Activated CD8-positive, alpha-beta memory T cell treated with anti-CD3 and anti-CD28 coated beads for 48 hours (primary cell): ENCODE measurements around the gene FPGS.

ENCODE experiments used
- DNase-seq, 3 experiments: peaks; one replicate each; pipeline ENCODE4 v3.0.0-alpha.2; 2020; ENCODE audit warnings: low read depth in 2 of 3, low spot score in 2 of 3

FPGS gene

DNA sequence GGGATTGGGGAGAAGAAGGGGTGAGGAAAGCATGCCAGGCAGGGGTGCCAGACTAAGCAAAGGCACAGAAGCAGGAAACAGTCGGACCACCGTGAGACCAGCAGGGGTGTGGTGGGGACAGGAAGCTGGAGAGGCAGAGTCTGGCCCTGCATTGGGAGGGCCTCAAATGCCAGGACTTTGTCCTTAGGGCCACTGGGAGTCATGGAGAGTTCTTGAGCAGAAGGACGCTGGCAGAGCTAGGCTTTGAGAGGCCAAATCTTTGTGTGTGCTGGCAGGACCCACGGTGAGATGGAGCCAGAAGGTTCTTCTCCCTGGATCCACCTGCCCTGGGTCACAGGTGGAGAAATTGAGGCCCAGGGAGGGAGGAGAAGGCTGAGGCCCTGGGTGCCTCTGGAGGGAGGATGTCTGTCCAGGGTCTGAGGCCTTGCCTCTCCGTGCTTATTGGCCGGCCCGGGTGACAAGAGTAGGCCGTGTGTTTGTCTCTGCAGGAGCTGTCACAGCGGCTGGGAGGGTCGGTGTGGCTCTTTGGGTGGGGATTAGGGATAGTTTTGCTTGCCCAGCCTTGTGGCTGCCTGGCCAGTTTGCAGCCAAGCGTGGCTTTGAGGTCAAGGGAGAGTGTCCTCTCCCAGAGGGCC lies 53.5 kb downstream of the FPGS start:
- DNase-seq: no peak

DNA sequence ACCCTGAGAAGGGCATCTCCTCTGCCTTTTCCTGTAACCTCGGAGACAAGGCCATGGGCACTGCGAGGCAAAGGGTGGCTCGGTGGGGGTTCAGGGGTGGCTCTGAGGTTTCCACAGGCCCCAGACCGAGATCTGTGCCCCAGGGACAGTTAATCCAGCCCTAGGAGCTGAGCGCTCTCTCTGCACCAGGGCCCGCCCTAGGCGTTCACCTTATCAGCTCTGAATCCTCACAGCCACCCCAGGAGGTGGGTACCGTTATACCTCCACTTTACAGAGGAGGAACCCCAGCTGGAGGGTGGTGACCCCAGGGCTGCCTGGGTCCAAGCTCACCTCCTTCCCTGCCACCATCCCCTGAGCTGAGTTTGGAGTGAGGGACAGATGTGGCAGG lies 54.0 kb downstream of the FPGS start:
- no peak for DNase-seq

DNA sequence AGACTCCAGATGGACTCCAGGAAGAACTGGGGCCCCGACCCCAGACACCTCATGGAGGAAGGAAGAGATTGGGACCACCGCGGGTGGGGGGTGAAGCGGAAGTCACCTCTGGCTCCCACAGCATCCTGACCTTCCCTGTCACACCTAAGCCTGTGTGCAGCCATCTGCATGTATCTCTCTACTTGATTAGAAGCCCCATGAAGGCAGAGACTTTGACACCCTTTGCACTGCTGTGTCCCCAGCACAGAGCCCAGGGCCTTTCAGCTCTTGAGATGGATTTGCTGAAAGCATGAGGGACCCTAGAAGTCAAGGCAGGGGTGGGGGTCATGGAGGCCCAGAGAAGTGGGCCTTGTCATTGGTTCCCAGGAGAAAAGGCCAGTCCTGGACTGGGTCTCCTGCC lies 54.6 kb downstream of the FPGS start:
- no peak for DNase-seq

DNA sequence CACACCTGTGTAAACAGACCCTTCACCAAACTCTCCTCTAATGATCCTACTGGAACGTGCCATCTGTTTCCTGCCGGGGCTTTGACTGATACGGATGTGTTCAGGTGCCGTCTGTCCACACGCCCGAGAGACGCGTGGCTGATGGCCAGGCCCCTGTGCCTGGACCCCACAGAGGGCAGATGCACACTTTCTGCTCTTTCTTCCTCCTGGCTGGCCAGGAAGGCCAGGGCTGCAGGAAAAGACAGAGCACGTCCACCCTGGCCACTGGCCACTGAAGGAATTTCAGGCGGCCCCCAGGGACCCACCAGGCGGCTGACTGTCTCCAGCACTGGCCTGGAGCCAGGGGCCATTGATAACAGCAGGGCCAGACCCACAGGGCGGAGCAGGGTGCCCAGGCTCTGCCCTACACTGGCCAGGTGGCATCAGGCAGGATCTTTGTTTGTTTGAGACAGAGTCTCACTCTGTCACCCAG lies 55.4 kb downstream of the FPGS start:
- no peak for DNase-seq

DNA sequence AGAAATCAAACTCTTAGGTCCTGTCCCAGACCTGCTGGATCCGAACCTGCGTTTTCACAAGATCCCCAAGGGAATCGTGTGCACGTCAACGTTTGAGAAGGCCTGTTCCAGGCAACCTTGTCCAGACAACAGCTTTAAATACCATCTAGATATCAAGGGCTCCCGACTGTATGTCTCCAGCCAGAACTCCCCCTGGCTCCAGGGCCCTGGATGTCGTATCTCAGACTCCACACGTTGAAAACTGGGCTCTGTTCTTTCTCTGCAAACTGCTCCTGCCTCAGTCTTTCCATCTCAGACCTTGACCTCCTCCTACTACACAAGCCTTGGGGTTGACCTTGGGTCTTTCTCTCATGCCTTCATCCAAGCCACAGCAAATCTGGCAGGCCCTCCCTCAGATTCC lies 57.6 kb downstream of the FPGS start:
- DNase-seq: no peak

DNA sequence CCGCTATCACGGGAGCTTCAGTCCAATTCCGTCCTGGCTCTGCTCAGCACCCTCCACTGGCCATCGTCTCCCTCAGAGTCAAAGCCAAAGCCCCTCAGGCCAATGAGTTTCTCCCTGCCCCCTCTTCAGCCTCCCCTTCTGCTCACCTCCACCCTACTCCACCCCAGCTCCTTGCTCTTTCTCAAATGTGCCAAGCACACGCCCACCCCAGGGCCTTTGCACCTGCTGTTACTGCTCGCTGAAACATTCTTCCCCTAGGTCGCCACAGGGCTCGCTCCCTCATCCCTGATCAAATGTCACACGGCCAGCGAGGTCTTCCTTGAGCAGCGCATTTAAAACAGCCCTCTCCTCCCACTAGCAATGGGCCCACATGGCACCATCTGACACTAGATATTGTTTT lies 58.1 kb downstream of the FPGS start:
- DNase-seq: no peak

DNA sequence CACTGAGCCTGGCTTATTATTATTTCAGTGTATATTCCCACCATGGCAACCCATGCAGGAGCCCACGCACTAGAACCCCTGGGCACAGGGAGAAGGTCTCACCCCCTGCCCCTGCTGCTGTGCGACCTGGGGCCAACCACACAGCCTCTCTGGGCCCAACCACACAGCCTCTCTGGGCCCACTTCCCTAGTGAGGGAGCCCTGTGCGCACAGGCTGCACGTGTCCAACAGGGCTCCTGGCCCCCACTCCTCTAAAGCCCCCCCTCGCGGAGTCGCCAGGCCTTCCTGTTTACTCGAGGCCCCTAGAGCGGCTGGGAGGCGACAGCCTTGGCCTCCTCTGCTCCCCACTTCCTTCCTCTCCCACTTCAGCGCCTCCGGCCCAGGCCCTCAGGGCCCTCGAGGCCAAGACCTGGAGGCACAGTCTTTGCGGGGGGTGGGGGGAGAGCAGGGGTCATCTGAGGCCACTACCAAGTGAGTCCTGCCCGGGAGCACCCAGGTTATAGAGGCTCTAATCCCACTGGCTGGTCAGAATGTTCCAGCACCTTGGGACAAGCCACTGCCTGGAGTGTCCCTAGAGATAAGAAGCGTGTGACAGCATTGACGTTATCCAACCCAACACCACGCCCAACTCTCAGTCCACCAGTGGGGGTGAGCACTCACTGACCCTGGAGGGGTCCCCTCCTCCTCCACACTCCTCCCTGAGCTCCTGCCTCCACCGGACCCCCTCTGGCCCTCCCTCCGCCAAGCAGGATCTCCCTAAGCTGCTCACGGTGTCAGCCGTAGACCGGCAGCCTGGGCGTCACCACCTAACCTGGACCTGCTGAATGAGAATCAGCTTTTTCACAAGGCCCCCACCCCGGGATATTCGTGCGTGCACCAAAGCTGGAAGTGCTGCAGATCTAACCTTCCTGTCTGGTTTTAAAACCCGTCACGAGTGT lies 59.7 kb downstream of the FPGS start:
- DNase-seq: no peak

DNA sequence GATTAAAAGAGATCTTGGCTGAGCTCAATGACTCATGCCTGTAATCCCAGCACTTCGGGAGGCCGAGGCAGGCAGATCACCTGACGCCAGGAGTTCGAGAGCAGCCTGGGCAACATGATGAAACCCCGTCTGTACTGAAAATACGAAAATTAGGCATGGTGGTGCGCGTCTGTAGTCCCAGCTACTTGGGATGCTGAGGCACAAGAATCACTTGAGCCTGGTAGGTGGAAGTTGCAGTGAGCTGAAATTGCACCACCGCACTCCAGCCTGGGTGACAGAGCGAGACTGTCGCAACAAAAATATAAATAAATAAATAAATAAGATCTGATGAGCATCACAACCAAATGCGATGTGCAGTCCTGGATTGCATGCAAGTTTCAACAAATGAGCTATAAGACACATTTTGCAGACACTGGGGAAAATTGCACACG lies 60.5 kb downstream of the FPGS start:
- DNase-seq: no peak
